ENCODE measurements around the gene ATXN10.
"Not testable (repeated sequence)": the region's sequence is repeated elsewhere in the genome, so short reads cannot be mapped to it uniquely, and the experiment has no call there.

Gene ATXN10

GRCh38 chr22:45786726-45787125 is 115.1 kb downstream of the ATXN10 start:
- no peak for DNase-seq

- DNase-seq = no peak
These were observed 116.1 kb downstream of the ATXN10 start for GRCh38 chr22:45787759-45788158.

GRCh38 chr22:45788522-45788921 is 116.9 kb downstream of the ATXN10 start:
- DNase-seq = no peak

GRCh38 chr22:45790401-45790800 is 118.8 kb downstream of the ATXN10 start:
- no peak for DNase-seq

GRCh38 chr22:45793161-45793560 is 121.5 kb downstream of the ATXN10 start:
- no peak for DNase-seq

- DNase-seq = no peak
These were observed 122.3 kb downstream of the ATXN10 start for GRCh38 chr22:45793892-45794291.

GRCh38 chr22:45796009-45796408 is 124.4 kb downstream of the ATXN10 start:
- not testable (repeated sequence) for DNase-seq

- no peak for DNase-seq
These were observed 127.7 kb downstream of the ATXN10 start for GRCh38 chr22:45799291-45799690.

- DNase-seq = no peak
These were observed 130.4 kb downstream of the ATXN10 start for GRCh38 chr22:45802054-45802453.

GRCh38 chr22:45804319-45804985 is 132.8 kb downstream of the ATXN10 start:
- DNase-seq = no peak

GRCh38 chr22:45804986-45805325 is 133.3 kb downstream of the ATXN10 start:
- no peak for DNase-seq

- no peak for DNase-seq
These were observed 133.8 kb downstream of the ATXN10 start for GRCh38 chr22:45805413-45805812.

GRCh38 chr22:45807156-45807915 is 135.7 kb downstream of the ATXN10 start:
- DNase-seq = no peak

- DNase-seq = no peak
These were observed 141.3 kb downstream of the ATXN10 start for GRCh38 chr22:45812910-45813309.

- no peak for DNase-seq
These were observed 142.6 kb downstream of the ATXN10 start for GRCh38 chr22:45814198-45814597.

- DNase-seq = no peak
These were observed 145.1 kb downstream of the ATXN10 start for GRCh38 chr22:45816776-45817175.

GRCh38 chr22:45817745-45818423 is 146.2 kb downstream of the ATXN10 start:
- no peak for DNase-seq

GRCh38 chr22:45818424-45819085 is 146.9 kb downstream of the ATXN10 start:
- DNase-seq = no peak

GRCh38 chr22:45819305-45819704 is 147.7 kb downstream of the ATXN10 start:
- DNase-seq = no peak

- DNase-seq = no peak
These were observed 151.7 kb downstream of the ATXN10 start for GRCh38 chr22:45823336-45823735.

GRCh38 chr22:45826520-45826919 is 154.9 kb downstream of the ATXN10 start:
- no peak for DNase-seq

GRCh38 chr22:45828841-45829240 is 157.2 kb downstream of the ATXN10 start:
- DNase-seq = no peak

GRCh38 chr22:45830531-45831245 is 159.1 kb downstream of the ATXN10 start:
- no peak for DNase-seq
